Neuron (in vitro differentiated cells): ENCODE measurements around the gene GKN1.
"Not testable (repeated sequence)": the region's sequence is repeated elsewhere in the genome, so short reads cannot be mapped to it uniquely, and the experiment has no call there.

Experiments used
- H2AFZ ChIP-seq: one replicate; pipeline ENCODE4 v1.6.1; 2013; ENCODE audit warnings: low read depth, mild to moderate bottlenecking, inconsistent platforms, low read length, moderate library complexity
- H3K27me3 ChIP-seq: one replicate; pipeline ENCODE4 v1.6.1; 2013; ENCODE audit warnings: low read length; ENCODE audit not compliant: insufficient read depth
- H3K36me3 ChIP-seq: one replicate; pipeline ENCODE4 v1.6.1; 2013; ENCODE audit warnings: low read length; ENCODE audit not compliant: insufficient read depth
- H3K4me1 ChIP-seq: one replicate; pipeline ENCODE4 v1.6.1; 2013; ENCODE audit warnings: low read length; ENCODE audit not compliant: insufficient read depth
- H3K4me3 ChIP-seq: 2 replicates; pipeline ENCODE4 v1.5.1; 2013; ENCODE audit warnings: mild to moderate bottlenecking, low read length, moderate library complexity
- H3K9me3 ChIP-seq: one replicate; pipeline ENCODE4 v1.6.1; 2013; ENCODE audit warnings: low read length

Gene GKN1

GRCh38 chr2:68940369-68940768 lies 34.1 kb upstream of the GKN1 start:
- Histone ChIP-seq H3K9me3 (no peaks in the 10 kb centered on the region), H2AFZ (no peak overlapping the region), H3K36me3 (no peaks in the 10 kb centered on the region), H3K4me1 (no peaks in the 10 kb centered on the region), H3K4me3 (no peak overlapping the region), H3K27me3 (no peaks in the 10 kb centered on the region)

DNA sequence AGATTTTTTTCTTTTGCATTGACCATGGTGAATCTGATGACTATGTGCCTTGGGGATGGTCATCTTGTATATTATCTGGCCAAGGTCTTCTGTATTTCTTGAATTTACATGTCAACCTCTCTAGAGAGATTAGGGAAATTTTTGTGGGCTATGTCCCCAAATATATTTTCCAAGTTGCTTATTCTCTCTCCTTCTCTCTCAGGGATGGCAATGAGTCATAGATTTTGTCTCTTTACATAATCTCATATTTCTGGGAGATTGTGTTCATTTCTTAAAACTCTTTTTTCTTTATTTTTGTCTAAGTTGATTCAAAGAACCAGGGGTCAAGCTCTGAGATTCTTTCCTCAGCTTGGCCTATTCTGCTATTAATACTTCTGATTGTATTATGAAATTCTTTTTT lies 31.6 kb upstream of the GKN1 start:
- Histone ChIP-seq H3K36me3 (no peaks in the 10 kb centered on the region), H3K9me3 (no peaks in the 10 kb centered on the region), H3K4me3 (no peak overlapping the region), H2AFZ (no peak overlapping the region), H3K27me3 (no peaks in the 10 kb centered on the region), H3K4me1 (no peaks in the 10 kb centered on the region)

DNA sequence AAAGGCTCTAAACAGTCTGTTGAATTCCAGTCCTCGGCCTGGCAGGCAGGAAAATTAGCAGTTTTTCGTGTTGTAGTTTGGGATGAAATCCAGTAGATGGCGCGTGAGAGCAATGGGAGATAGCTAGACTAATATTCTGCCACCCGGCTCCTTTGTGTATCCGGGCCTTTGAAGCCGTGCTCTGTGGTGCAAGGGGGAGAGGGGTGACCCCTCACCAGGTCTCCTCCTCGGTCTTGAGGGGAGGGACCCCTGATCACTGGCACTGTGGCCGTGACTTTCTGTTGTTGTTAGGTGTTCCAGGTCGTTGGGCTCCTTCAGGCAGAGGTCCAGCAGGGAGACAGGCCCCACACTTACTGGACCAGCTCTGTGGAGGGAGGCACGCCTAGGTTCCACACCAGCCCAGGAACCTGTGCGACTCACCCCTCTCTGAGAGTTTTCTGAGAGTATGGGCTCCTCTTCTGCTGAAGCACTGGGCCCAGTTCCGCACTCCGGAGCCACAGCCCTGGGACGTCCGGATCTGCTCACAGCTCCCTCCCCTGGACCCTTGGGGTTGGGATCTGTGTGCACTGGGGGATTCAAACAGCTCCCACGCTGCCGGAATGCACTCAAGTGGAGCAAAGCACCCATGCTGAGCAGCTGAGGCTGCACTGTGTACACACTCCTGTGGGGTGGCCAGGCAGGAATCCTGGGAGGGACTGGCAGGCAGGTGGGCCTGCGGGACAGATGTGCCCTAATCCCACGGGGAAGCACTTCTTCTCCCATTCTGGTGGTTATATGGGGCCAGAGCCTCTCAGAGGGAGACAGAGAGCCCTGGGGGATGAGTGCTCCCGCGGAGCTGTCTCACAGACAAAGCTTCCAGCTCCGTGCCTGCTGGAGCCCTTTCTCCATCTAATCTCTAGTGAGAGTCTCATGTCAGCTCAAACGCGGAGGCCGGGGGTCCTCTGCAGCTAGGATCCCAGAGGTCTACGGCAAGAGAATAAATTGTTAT lies 30.6 kb upstream of the GKN1 start:
- Histone ChIP-seq H2AFZ (peak overlapping the region; percentile 39), H3K4me3 (no peak overlapping the region), H3K4me1 (no peaks in the 10 kb centered on the region), H3K36me3 (no peaks in the 10 kb centered on the region), H3K27me3 (no peaks in the 10 kb centered on the region), H3K9me3 (no peaks in the 10 kb centered on the region)

GRCh38 chr2:68946117-68946516 lies 28.3 kb upstream of the GKN1 start:
- no peaks in the 10 kb centered on the region for H3K27me3 ChIP-seq
- no peaks in the 10 kb centered on the region for H3K36me3 ChIP-seq
- no peak overlapping the region for H2AFZ ChIP-seq
- H3K9me3 ChIP-seq = no peaks in the 10 kb centered on the region
- no peak overlapping the region for H3K4me3 ChIP-seq
- H3K4me1 ChIP-seq = no peaks in the 10 kb centered on the region

DNA sequence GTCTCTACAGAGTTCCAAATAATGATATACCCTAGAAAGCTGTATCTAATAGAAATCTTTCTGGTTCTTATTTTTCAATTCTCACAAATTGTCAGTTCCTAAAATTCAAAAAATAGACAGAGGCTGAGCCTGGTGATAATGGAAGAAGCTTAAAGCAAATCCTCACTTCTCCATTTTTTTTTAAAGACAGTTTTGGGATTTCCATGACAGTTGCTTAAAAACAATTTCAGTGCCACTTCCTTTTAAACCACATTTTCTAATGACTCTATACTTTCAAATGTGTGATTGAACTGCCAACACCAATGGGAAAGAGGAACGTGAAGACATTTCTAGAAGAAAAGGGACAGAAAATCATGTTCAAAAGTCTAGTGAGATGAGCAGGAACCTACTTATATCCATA lies 25.7 kb upstream of the GKN1 start:
- no peak overlapping the region for H3K4me3 ChIP-seq

GRCh38 chr2:68951899-68952298 lies 22.5 kb upstream of the GKN1 start:
- no peak overlapping the region for H2AFZ ChIP-seq
- H3K4me3 ChIP-seq = no peak overlapping the region
- H3K27me3 ChIP-seq = no peaks in the 10 kb centered on the region
- no peaks in the 10 kb centered on the region for H3K9me3 ChIP-seq
- no peaks in the 10 kb centered on the region for H3K36me3 ChIP-seq
- H3K4me1 ChIP-seq = no peaks in the 10 kb centered on the region

More for the DNA sequence above, 25.7 kb upstream of the GKN1 start:
- no peaks in the 10 kb centered on the region for H3K4me1 ChIP-seq
- no peaks in the 10 kb centered on the region for H3K27me3 ChIP-seq
- no peaks in the 10 kb centered on the region for H3K36me3 ChIP-seq
- no peaks in the 10 kb centered on the region for H3K9me3 ChIP-seq
- no peak overlapping the region for H2AFZ ChIP-seq

DNA sequence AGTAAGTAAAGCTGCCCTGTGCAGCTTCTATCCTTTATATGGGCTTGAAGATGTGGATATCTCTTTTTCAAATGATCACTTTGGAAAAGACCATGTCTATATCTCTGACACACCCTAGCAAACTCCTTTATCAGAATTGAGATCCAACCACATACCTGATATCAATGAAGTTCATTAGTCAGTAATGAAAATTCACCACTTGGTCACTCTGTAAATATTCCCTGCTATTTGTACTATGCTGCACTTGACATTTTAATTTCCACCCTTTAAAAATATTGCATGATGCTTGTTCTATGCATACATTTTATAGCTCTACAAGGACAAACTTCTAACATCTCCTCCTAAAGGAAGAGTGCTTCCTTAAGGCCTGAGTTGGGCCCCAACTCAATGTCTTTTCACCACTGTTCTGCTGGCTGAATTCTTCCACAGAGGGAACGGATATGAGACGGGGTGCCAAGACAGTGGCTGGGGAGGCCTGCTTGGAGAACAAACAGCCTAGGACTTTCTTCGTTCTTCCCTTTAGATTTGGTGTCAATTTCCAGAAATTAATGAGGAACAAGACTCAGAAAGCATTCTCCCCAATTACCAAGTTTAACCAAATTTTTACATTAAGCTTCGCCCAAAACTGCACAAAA lies 21.4 kb upstream of the GKN1 start, which contains the start of gene GKN2:
TSS of gene GKN2 (minus strand) at position 7 of the 635 bp plus-strand sequence. CDS start 32 bp downstream, outside the sequence.
- no peaks in the 10 kb centered on the region for H3K27me3 ChIP-seq
- H3K4me3 ChIP-seq = no peak within 1 kb of the TSS

GRCh38 chr2:68955432-68955831 lies 19.0 kb upstream of the GKN1 start:
- not testable (repeated sequence) for H3K4me3 ChIP-seq, H3K4me1 ChIP-seq, H3K36me3 ChIP-seq, H3K9me3 ChIP-seq, H3K27me3 ChIP-seq, H2AFZ ChIP-seq

More for the DNA sequence above, 21.4 kb upstream of the GKN1 start, which contains the start of gene GKN2:
- Histone ChIP-seq H2AFZ (no peak within 1 kb of the TSS), H3K9me3 (no peaks in the 10 kb centered on the region), H3K4me1 (no peaks in the 10 kb centered on the region), H3K36me3 (no peaks in the 10 kb centered on the region)

DNA sequence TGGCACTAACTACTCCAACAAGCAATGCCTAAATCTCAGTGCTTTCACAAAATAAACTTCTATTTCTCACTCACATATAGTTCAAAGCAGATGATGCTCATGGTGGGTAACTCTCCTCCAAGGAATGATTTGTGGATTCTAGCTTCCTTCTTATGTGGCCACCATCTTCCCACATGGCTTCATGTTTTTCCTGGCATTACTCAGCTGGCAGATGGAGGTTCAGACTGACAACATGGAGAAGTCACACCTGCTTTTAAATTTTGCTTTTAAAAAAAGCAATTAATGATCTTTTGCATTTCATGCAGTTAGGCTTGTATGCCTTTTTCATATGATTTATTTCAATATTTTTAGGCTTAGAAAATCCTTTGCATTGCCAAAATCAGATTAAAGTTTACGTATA lies 15.4 kb upstream of the GKN1 start:
- Histone ChIP-seq H3K4me3 (no peak overlapping the region), H3K4me1 (no peaks in the 10 kb centered on the region), H2AFZ (no peak overlapping the region), H3K27me3 (no peaks in the 10 kb centered on the region), H3K9me3 (no peaks in the 10 kb centered on the region), H3K36me3 (no peaks in the 10 kb centered on the region)

- Histone ChIP-seq H3K4me1 (no peaks in the 10 kb centered on the region), H3K9me3 (no peaks in the 10 kb centered on the region), H3K27me3 (no peaks in the 10 kb centered on the region), H3K4me3 (no peak overlapping the region), H3K36me3 (no peaks in the 10 kb centered on the region), H2AFZ (no peak overlapping the region)
Measured at GRCh38 chr2:68961380-68961779, 13.1 kb upstream of the GKN1 start.

DNA sequence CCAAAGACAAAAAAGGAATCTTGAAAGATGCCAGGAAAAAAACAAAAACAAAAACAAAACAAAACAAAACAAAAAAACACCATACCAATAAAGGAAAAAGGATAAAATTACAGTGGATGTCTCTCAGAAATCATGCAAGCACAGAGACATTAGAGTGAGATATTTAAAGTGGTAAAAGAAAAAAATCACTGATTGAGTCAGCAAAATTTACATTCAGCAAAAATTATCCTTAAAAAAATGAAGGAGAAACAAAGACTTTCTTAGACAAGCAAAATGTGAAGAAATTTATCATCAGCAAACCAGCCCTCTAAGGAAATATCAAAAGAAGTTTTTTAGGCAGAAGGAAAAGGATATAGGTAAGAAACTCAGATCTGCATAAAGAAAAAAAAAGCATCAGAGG lies 10.2 kb upstream of the GKN1 start:
- Histone ChIP-seq H2AFZ (no peak overlapping the region), H3K4me3 (no peak overlapping the region), H3K36me3 (no peaks in the 10 kb centered on the region), H3K27me3 (no peaks in the 10 kb centered on the region), H3K9me3 (no peaks in the 10 kb centered on the region), H3K4me1 (no peaks in the 10 kb centered on the region)

DNA sequence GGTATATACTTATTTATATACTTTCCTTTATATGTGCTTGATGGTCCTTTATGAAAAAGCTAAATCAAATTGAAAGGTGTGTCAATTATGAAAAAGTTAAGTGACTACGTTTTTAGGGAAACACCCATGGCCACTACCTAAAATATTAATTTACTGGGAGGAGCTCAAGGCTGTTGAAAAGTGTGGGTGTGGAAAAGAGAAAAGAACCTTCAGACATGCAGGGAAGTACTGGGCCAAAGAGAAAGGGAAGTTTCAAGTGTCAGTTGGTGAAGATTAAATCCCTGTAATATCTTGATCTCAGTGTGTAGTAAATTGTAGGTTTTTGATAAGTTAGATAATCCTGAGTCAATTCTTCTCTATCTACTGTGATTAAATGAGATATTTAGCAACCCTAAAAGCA lies 6.2 kb upstream of the GKN1 start:
- Histone ChIP-seq H3K36me3 (no peaks in the 10 kb centered on the region), H2AFZ (no peak overlapping the region), H3K4me3 (no peak overlapping the region), H3K27me3 (peaks cover 2% of the 10 kb centered on the region), H3K9me3 (no peaks in the 10 kb centered on the region), H3K4me1 (no peaks in the 10 kb centered on the region)

GRCh38 chr2:68969736-68970490 lies 4.5 kb upstream of the GKN1 start:
- Histone ChIP-seq H2AFZ (no peak overlapping the region), H3K27me3 (peaks cover 3% of the 10 kb centered on the region), H3K4me3 (no peak overlapping the region), H3K4me1 (no peaks in the 10 kb centered on the region), H3K9me3 (no peaks in the 10 kb centered on the region), H3K36me3 (no peaks in the 10 kb centered on the region)
